DMS79 (cell line): ENCODE results near the gene TCAP.
"Not testable (repeated sequence)": the region's sequence is repeated elsewhere in the genome, so short reads cannot be mapped to it uniquely, and the experiment has no call there.

Experiments
- DNase-seq: peaks from one replicate; lab custom pipeline; 2025; lab: John Stamatoyannopoulos, UW

The TCAP gene

DNA sequence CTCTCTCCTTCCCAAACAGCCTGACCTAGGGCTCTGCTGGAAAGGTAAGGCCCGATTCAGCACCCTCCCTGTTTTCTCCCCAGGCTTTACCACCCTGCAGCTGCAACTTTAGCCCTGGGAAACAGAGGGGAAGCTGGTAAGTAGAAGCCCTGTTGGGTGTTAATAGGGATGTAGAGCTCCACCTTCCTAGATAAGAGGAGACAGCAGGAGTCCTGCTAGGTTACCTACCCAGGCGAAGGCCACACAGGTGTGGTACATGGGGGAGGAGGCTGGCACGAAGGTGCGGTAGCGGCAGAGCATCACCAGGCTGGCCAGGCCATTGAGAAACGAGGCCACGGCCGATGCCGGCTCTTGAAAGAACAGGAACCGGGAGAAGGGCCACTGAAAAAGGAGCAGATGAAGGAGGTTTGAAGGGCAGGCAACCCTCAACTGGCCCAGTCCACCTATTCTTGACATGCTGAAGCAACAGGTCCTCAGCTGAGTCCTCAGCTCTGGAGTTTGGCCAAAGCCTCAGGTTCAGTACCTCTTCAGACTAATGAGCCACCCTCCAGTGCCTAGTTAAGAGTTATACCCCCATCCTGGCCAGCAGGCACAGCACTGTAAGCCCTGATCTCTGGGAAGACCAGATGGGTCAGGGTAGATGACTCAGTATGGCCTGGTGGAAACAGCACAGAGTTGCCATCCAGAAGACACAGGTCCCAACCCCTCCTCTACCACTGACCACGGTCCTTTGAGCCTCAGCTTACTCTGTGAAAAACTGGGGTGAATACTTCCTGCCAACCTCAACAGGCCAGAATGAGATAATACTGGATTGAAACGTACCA, 19.4 kb downstream of the TCAP start:
- DNase-seq = no peak

DNA sequence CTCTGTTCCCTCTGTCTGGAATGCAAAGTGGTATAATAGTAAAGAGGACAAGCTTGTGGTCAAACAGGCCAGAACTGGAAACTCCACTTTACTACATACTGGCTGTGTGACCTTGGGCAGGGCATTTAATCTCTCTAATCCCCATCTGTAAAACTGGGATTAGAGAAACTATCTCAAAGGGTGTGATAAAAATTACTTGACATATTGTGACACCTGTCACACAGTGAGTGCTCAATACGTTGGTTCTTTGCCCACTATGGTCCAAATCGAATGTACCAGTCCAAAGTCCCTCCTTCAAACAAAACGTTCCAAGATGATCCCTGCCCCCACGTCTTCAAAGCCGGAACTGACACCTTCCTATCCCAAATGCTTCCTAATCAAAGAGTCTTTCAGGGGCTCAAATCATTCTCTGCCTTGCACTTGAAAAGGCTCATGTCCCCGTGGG, 22.0 kb downstream of the TCAP start:
- no peak for DNase-seq

DNA sequence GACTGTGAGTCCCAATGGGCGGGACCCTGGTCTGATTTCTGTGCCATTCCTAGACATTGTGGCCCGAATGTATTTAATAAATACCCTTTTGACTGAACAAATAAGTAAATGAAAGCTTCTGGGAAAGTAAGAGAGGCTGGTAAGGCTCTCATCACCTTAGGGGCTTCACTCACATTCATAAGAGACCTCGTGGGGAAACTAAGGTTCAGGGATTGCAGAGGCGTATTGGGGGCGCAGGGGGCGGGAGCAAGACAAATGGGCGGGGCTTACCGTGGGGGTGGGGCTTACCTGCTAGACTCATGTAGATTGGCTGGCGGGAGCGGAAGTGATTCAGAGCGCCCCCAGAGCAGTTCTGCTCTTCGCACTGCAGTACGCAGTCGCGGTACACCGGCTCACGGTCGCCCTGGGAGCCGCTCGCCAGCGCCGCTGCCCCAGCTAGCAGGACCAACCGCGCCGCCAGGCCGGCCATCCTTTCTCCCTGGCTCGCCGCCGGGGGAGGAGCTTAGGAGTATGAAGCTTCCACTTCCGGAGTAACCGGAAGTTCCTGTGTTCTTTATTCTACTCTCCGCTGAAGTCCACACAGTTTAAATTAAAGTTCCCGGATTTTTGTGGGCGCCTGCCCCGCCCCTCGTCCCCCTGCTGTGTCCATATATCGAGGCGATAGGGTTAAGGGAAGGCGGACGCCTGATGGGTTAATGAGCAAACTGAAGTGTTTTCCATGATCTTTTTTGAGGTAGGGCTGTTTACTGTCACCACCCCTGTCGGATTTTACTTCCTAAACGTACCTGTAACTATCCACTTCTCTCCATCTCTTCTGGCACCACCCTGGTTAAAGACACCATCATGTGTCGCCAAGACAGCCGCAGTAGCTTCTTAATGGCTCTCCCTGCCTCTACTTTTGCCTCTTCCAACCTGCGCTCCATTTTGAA, 22.7 kb downstream of the TCAP start, which contains the start of gene PGAP3:
Gene PGAP3, minus strand, starts transcription at position 512 of the 929 bp plus-strand sequence. Its CDS starts 43 bp downstream, at position 469.
- DNase-seq = peak; percentile 70

DNA sequence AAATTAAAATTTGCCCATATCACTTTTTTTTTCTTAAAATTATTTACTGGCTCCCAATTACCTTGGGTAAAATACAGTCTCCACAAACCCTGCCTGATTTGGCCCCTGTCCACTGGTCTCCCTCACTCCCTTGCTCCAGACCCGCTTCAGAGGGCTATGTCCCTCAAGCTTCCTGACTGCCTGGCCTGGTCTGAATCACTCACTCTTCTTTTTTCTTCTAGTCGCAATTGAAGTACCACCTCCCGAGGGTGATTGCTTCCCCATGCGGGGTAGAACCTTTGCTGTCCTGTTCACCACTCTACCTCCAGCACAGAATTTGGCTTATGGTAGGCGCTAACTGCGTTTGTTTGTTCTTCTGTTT, 23.3 kb downstream of the TCAP start:
- DNase-seq = no peak

DNA sequence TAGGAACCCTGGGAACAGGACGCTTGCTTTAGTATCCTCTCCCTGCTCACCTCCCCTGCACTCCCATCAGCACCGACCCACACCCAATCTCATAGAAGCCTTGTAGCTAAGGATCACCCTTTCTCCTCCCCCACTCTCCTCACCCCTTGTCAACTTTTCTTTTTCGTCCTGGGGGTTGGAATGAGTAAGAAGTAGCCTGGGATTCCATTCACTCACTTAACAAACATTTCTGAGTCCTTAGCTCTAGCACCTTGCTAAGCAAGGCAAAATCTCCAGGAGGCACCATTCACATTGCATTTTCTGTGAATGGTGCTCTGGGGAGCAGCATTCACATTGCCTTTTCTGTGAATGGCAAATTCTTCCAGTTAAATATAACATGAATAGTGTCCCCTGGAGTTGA, 23.8 kb downstream of the TCAP start:
- DNase-seq = no peak

DNA sequence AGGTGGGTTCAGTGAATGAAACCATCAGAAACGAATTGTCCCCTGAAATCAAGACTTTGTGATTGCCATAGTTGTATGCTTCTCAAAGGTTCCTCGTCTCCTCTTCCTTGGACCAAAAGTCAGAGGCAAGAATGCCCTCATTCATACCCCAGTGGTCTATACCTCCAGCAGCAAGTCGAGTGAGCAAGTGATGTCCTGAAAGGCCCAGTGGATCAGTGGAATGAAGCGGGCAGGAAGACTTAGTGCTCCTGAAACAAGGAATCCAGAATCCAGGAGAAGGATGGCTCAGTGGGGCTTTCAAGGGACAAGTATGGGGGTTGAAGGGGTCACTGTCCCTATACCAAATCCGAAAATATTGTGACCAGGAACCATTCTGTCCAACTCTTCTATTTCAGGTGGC, 29.4 kb downstream of the TCAP start:
- no peak for DNase-seq

DNA sequence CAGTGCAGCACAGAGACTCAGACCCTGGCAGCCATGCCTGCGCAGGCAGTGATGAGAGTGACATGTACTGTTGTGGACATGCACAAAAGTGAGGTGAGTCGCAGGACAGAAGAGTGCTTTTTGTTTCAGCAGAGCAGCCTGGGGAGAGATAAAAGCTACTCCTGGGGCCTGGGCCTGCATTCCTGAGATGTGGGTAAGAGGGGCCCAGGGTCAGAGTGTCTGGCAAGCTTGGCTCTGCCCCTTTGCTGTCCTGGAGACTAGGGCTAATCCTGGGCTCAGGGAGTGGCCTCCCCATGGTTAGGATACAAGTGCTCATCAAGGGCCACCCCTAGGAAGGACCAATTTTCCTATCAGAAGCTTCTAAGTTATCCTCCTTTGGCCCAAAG, 29.9 kb downstream of the TCAP start:
- no peak for DNase-seq

DNA sequence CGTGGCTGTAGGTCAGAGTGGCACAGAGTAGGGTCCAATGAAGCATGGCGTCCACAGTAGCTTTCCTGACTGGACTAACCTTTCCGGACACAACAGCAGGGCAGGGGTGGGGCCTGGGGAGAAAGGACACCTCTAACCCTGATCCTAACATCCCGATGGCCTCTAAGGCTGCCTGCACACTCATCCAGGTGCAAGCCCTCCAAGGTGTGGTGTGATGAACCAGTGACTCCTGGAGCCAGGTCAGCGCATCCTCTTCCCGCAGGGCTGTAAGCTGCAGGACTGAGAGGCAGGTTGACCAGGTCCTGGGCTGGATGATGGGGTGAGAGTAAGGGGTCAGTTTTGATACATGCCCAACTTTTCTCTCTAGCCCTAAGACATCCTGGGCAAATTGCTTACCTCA, 31.6 kb downstream of the TCAP start:
- no peak for DNase-seq

DNA sequence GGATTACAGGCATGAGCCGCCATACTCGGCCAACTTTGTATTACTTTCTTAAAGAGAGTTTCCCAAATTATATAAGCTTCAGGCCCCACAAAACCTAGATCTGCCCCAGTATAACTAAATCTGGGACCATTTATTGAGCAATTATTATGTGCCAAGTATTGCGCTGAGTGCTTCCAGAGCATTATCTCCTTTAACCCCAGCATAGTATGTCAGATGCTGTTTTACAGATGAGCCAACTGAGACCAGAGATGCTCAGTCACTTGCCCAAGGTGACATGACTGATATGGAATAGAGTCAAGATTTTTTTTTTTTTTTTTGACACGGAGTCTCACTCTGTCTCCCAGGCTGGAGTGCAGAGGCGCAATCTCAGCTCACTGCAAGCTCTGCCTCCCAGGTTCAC, 32.8 kb downstream of the TCAP start:
- DNase-seq = no peak

DNA sequence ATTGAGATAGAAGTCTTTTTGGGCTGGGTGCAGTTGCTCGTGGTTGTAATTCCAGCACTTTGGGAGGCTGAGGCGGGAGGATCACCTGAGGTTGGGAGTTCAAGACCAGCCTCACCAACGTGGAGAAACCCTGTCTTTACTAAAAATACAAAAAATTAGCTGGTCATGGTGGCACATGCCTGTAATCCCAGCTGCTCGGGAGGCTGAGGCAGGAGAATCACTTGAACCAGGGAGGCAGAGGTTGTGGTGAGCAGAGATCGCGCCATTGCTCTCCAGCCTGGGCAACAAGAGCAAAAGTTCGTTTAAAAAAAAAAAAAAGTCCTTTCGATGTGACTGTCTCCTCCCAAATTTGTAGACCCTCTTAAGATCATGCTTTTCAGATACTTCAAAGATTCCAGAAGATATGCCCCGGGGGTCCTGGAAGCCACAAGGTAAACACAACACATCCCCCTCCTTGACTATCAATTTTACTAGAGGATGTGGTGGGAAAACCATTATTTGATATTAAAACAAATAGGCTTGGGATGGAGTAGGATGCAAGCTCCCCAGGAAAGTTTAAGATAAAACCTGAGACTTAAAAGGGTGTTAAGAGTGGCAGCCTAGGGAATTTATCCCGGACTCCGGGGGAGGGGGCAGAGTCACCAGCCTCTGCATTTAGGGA, 34.1 kb downstream of the TCAP start:
- not testable (repeated sequence) for DNase-seq

DNA sequence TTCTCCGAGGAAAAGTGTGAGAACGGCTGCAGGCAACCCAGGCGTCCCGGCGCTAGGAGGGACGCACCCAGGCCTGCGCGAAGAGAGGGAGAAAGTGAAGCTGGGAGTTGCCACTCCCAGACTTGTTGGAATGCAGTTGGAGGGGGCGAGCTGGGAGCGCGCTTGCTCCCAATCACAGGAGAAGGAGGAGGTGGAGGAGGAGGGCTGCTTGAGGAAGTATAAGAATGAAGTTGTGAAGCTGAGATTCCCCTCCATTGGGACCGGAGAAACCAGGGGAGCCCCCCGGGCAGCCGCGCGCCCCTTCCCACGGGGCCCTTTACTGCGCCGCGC, 34.6 kb downstream of the TCAP start, which contains the start of gene ERBB2:
Gene ERBB2, plus strand, starts transcription at position 247 of the 330 bp plus-strand sequence. CDS start 175 bp downstream, outside the sequence.
- no peak for DNase-seq

DNA sequence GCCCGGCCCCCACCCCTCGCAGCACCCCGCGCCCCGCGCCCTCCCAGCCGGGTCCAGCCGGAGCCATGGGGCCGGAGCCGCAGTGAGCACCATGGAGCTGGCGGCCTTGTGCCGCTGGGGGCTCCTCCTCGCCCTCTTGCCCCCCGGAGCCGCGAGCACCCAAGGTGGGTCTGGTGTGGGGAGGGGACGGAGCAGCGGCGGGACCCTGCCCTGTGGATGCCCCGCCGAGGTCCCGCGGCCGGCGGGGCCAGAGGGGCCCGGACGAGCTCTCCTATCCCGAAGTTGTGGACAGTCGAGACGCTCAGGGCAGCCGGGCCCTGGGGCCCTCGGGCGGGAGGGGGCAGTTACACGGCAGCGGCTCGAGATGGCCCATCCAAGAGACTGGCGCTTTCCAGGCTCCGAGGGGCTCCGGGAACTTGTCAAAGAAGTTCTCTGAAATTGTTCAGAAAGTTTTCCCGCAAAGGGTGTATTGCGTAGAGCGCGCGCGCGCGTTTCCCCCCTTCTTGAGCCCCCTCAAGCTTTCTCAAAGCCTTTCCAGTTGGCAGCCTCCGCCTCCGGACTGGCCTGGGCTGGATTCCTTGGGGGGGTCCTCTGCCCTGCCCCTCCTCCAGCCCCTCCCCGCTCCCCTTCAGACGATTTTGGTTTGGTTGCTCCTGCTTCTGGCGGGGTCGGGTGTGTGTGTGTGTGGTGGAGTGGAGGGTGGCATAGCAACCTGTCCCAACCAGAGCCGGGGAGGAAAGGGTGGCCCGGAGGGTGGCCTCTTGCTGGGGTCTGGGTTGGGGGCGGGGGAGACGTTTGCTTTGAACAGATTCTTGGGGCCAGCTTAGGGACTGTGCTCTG, 35.2 kb downstream of the TCAP start:
- DNase-seq = no peak

DNA sequence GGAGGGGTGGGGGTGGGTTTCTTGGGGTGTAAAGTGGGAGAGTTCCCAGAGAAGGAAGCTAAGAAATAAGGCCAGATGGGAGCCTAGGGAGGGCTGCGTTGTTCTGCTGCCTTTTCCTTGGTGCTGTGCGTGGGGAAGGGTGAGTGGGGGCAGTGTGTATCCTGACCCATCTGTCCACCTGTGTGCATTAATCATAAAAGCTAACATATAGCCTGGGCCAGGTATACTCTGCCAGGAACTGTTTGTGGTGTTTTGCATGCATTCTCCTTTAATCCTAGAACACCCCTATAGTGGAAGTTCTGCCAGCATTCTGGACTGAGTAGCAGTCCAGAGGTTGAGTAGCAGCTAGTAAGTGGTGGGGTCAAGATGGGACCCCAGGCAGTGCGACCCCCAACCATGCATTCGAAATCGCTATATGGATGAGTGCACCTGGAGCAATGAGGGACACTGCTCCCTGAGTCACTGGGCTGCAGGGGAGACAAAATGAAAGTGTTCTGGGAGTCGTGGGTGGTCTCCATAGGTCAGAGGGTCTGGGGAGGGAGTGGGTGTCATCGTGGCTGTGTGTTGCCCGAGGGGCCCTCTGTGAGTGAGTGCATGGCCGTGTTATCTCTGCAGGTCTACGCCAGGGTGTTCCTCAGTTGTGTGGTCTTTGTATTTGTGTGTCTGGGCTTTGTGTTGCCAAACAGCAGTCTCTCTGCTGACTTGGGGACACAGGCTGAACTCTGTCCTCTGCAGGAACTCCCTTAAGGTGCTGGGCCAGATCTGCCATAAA, 36.0 kb downstream of the TCAP start:
- no peak for DNase-seq

DNA sequence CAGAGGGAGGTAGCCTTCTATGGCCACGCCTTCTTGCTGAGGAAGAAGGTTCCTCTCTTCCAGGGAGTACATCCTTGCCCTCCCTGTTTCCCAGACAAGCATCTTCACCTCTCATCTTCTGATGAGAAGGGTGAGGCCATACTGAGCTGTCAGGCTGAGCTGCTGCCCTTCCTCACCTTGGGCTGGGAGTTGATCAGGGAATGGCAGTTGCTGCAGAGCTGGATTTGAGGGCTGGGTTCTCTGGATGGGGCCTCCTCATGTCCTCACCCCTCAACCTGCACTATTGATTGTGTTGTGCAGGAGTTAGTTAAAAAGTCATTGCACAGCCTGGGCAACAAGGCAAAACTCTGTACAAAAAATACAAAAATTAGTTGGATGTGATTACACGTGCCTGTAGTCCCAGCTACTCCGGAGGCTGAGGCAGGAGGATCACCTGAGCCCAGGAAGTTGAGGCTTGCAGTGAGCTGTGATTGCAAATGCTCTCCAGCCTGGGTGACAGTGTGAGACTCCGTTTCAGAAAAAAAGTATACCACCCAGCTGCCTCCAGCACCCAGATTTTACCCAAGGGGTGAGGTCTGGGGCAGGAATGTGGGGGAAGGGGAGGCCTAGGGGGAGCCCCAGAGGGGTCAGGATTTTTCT, 36.8 kb downstream of the TCAP start:
- no peak for DNase-seq

DNA sequence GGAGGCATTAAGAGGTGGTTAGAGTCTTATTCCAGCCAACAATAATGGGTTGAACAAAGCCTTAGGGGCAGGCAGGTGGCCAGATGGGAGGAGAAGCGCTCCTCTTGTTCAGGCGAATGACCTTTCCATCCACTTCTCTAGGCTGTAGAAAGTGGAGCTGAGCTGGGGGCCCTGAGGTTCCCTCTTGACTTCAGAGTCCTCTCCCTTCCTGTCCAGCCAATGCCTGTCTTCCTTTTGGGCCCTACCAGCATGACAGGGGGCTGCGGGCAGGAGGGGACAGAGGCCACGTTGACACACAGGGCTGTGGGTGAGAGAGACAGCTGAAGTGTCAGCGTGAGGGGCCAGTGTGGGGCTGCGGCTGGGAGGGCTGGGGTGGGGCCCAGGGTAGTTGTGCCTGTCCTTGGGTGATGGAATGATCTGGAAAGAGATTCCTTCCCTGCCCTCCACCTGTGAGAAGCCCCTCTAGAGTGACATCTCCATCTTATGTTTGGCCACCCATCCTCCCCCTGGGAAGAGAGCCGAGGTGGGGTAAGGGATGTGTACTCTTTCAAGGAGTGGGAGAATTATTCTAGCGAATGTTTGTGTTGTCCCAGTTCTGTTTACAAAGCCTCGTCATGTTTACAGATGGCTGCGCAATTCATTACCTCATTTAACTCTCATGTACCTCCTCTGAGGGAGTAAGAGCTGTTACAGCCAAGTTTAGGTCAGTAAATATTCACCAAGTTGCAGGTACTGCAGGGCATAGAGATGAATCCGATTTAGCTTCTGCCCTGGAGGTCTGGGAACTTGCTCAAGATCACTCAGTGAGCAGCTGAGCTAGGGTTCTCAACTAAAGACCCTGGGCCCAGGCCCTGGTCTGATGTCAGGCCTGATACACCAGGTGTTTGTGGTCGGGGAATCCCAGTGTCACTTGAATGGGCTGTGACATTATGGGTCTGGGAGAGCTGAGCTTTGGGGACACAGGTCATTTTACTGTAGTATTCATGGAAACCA, 38.0 kb downstream of the TCAP start:
- DNase-seq = no peak

DNA sequence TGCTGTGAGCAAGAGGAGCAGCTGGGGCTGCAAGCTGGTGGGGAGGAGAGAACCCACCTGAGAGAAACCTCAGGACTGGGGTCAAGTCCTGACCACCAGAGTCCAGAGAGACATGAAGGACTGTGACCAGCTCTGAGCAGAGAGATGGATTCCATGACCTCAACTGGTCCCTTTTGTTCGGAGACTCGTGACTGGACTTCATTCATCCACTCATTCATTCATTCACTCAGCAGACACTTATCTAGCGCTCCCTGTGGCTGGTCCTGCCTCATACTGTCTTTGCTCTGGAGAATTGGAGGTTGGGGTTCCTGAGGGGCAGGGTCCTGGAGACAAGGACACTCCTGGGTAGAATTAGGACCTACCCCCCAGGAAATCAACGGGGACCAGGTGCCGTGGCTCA, 38.8 kb downstream of the TCAP start:
- DNase-seq = no peak

DNA sequence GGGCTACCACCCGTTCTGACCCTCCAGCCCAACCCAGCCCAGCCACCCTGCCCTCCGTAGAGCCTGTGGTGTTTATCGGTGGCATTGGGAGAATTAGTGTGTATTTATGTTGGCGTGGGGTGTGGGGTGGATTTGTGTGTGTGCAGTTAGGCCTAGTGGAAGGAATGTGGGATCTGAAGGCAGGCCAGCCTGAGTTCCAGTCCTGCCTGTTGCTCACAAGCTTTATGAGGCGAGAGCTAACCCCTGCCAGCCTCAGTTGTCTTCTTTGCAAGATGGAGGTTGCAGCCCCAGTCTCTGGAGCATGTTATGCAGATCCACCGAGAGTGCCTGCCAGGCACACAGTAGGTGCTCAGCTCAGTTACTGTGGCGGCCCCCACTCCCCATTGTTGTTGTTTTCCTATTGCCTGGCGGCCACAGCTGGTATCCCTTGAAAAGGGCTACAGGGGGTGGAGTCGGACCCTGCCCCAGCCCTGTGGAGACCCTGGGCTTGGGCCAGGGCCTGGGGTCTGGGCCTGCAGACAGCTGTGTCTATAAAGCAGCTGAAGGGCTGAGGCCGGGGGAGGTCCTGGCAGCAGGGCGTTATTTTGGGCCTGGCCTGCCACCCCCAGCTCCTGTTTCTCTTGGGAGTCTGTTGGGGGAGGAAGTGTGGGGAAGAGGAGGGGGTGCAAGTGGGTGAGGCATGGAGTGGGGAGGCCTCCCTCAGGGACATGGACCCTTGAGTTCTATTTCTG, 39.8 kb downstream of the TCAP start:
- no peak for DNase-seq

DNA sequence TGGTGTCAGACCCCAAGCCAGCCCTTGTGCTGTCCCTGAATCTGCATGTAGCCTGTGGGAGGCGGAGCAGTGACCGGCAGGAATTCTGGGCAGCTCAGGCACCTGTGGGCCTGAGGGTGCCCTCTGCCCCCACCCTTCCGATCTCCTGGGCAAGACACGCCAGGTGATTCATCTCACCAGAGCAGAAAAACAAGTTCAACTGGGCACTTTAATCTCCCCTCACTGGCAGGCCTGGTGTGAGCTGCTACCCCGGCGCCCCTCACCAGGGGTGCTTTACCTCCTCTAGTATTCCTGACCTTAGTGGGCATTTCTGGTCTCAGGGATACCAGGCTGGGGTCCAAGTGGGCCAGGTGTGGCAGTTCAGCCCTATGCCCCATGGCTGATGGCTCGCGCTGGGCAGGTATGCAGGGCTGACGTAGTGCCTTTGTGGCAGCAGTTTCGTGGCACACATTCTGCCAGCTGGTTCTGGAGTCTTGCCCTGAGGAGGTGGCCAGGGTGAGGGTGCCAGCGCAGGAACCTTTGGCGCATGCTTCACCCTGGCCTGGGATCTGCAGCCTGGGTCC, 40.7 kb downstream of the TCAP start:
- DNase-seq = peak; percentile 16
